Upper lobe of left lung (tissue), 6 donors: ENCODE results near the gene IL11RA. TPM values are rescaled to one million over a fixed set of nuclear protein-coding genes. Genes with fewer than 3 reads are reported as not detected.
A peak's percentile ranks its signal among the peaks of the same experiment; 100 is the strongest.

ENCODE experiments used
- ATAC-seq, 2 donors: fragments of 200-7000 bp; cut with Tn5 transposase; one replicate each; pipeline ENCODE4 v1.9.1; 2022; ENCODE audit warnings: mild to moderate bottlenecking in 2 of 2, moderate library complexity in 2 of 2; ENCODE audit not compliant: low FRiP score in 2 of 2
- DNase-seq, 2 donors: peaks; one replicate each; pipeline ENCODE4 v3.0.0-alpha.2; 2019 to 2020
- H3K27ac ChIP-seq, 4 donors: fragments of 200-600 bp; sonication (generic); one replicate each; pipeline ENCODE4 v1.5.1; 2016 to 2019
- H3K27me3 ChIP-seq, 4 donors: fragments of 200-600 bp; sonication (generic); one replicate each; pipeline ENCODE4 v1.5.1; 2017 to 2019
- H3K36me3 ChIP-seq, 4 donors: fragments of 200-600 bp; sonication (generic); one replicate each; pipeline ENCODE4 v1.5.1; 2016 to 2019
- H3K4me1 ChIP-seq, 4 donors: fragments of 200-600 bp; sonication (generic); one replicate each; pipeline ENCODE4 v1.5.1; 2018 to 2019
- H3K4me3 ChIP-seq, 4 donors: fragments of 200-600 bp; sonication (generic); one replicate each; pipeline ENCODE4 v1.5.1; 2017 to 2019; ENCODE audit warnings: mild to moderate bottlenecking in 2 of 4, moderate library complexity in 1 of 4
- H3K9me3 ChIP-seq, 4 donors: fragments of 200-600 bp; sonication (generic); one replicate each; pipeline ENCODE4 v1.5.1; 2018 to 2019
- CTCF ChIP-seq, 6 experiments: fragments of 450-650 bp in 4 of 6; fragments of 200-600 bp in 2 of 6; sonication (generic) in 2 of 6; IDR thresholded peaks; one replicate each; pipeline ENCODE4 v1.5.1; 2016 to 2019; ENCODE audit warnings: antibody characterized with exemption in 6 of 6
- EP300 ChIP-seq, 4 donors: sonication (generic); formaldehyde crosslinking; IDR thresholded peaks; one replicate each; pipeline ENCODE4 v1.5.1; 2017; ENCODE audit warnings: antibody characterized with exemption in 4 of 4, control low read depth in 2 of 4
- POLR2A ChIP-seq, 4 donors: fragments of 450-650 bp; IDR thresholded peaks; one replicate each; pipeline ENCODE4 v1.5.1; 2016 to 2017; ENCODE audit warnings: antibody characterized with exemption in 4 of 4, mild to moderate bottlenecking in 2 of 4
- POLR2AphosphoS5 ChIP-seq, 2 donors: sonication (generic); formaldehyde crosslinking; IDR thresholded peaks; one replicate each; pipeline ENCODE4 v1.5.1; 2017; ENCODE audit warnings: antibody characterized with exemption in 2 of 2
- WGBS, 2 donors: methylation state at CpG; one replicate each; pipeline ENCODE4 v1.1.5; 2017 to 2018; 5-methylcytosine and 5-hydroxymethylcytosine counted together
- total RNA-seq, 6 donors: library from RNA; depleted of rRNA in 4 of 6; stranded (reverse); fragments of >200 nt in 4 of 6; gene quantifications; one replicate each; pipeline versions ENCODE4 v1.1.0 to v1.2.1, GENCODE V29; 2016 to 2021
- donor health status: DM: no; HTN: no; CAD: no; lungs with moderate emphysema.
- donor health status: DM: no; HTN: yes; CAD: no; lungs with severe emphysema.

Gene IL11RA
- 10 to 100 TPM; 14.5 to 49.2 (median 23.7) TPM for total RNA-seq

GRCh38 chr9:34651876-34652601 is at the start of gene IL11RA:
TSS of gene IL11RA (plus strand) at chr9:34652185. CDS start at chr9:34655218, 3,033 bp downstream.
- Histone ChIP-seq H3K27me3 (no peaks in the 10 kb centered on the region), H3K4me3 (peak within 1 kb of the TSS in 3 of 4 donors; percentile 31 to 48 (median 42)), H3K36me3 (peaks cover 8 to 24% (median 15%) of the 10 kb centered on the region in 4 donors), H3K27ac (peak within 1 kb of the TSS; percentile 63 to 86 (median 72)), H3K9me3 (no peaks in the 10 kb centered on the region), H3K4me1 (peaks cover 53 to 63% (median 56%) of the 10 kb centered on the region in 4 donors)
- peak; percentile 92 to 94 for DNase-seq
- ATAC-seq, result peak; percentile 88 to 93
- 8 to 23% methylated on average over 15 to 23 of the region's 24 CpGs for WGBS, 2 donors
- no peak for TF ChIP-seq EP300 (IDR thresholded peaks at IDR 0.05)
- TF ChIP-seq POLR2AphosphoS5 (IDR thresholded peaks at IDR 0.05), result peak; percentile 41 to 67
- TF ChIP-seq CTCF (IDR thresholded peaks at IDR 0.05), result no peak
- peak in 1 of 4 donors; percentile 62 for TF ChIP-seq POLR2A (IDR thresholded peaks at IDR 0.05)

- peak in 1 of 2 donors; percentile 76 for DNase-seq
- WGBS, 2 donors, result 52 to 63% methylated on average over 4 of the region's 4 CpGs
- TF ChIP-seq CTCF (IDR thresholded peaks at IDR 0.05) (peak; percentile 81 to 87 (median 82)), EP300 (IDR thresholded peaks at IDR 0.05) (no peak)
Observed at GRCh38 chr9:34603610-34604231, 48.3 kb upstream of the IL11RA start.

GRCh38 chr9:34606190-34606589 is 45.8 kb upstream of the IL11RA start:
- Histone ChIP-seq H3K27me3 (no peaks in the 10 kb centered on the region), H3K36me3 (no peaks in the 10 kb centered on the region), H3K27ac (no peak overlapping the region), H3K4me3 (no peak overlapping the region), H3K4me1 (peaks cover 2 to 10% (median 6%) of the 10 kb centered on the region in 4 donors), H3K9me3 (no peaks in the 10 kb centered on the region)
- DNase-seq, result no peak
- TF ChIP-seq POLR2A (IDR thresholded peaks at IDR 0.05), result no peak
- no peak for TF ChIP-seq EP300 (IDR thresholded peaks at IDR 0.05)
- no peak for TF ChIP-seq POLR2AphosphoS5 (IDR thresholded peaks at IDR 0.05)
- TF ChIP-seq CTCF (IDR thresholded peaks at IDR 0.05), result no peak
- ATAC-seq, result no peak

More at GRCh38 chr9:34603610-34604231, 48.3 kb upstream of the IL11RA start:
- Histone ChIP-seq H3K27ac (no peak overlapping the region), H3K4me1 (no peaks in the 10 kb centered on the region), H3K27me3 (no peaks in the 10 kb centered on the region), H3K4me3 (no peak overlapping the region), H3K9me3 (no peaks in the 10 kb centered on the region), H3K36me3 (no peaks in the 10 kb centered on the region)
- ATAC-seq, result peak; percentile 86 to 90

GRCh38 chr9:34606905-34607304 is 45.1 kb upstream of the IL11RA start:
- ATAC-seq (no peak), DNase-seq (no peak)
- WGBS, 2 donors, result 93 to 96% methylated on average over 3 of the region's 3 CpGs
- no peaks in the 10 kb centered on the region for H3K9me3 ChIP-seq
- H3K4me3 ChIP-seq, result no peak overlapping the region
- no peak overlapping the region for H3K27ac ChIP-seq
- H3K4me1 ChIP-seq, result peaks cover 3 to 15% (median 9%) of the 10 kb centered on the region in 4 donors
- no peaks in the 10 kb centered on the region for H3K36me3 ChIP-seq
- H3K27me3 ChIP-seq, result no peaks in the 10 kb centered on the region
- TF ChIP-seq EP300 (IDR thresholded peaks at IDR 0.05), result no peak
- TF ChIP-seq POLR2AphosphoS5 (IDR thresholded peaks at IDR 0.05), result no peak
- no peak for TF ChIP-seq CTCF (IDR thresholded peaks at IDR 0.05)
